HEK293 (cell line): ENCODE data around the gene ZNF318.

ENCODE experiments used
- CTCF ChIA-PET: fragments of 350-600 bp; formaldehyde crosslinking; extraction: SDS; loops from one replicate; lab custom pipeline; 2021; ENCODE audit warnings: antibody characterized with exemption; lab: Yijun Ruan, JAX
- POLR2A ChIA-PET: fragments of 300-600 bp; formaldehyde crosslinking; extraction: SDS; loops from one replicate; lab custom pipeline; 2020; ENCODE audit warnings: antibody characterized with exemption, inconsistent platforms; lab: Yijun Ruan, JAX
- H3K27ac ChIP-seq: fragments of 200-500 bp; sonication (Bioruptor generic); 2 replicates; pipeline ENCODE4 v1.5.1; 2014; ENCODE audit warnings: low read depth, low read length, control low read depth, inconsistent platforms; ENCODE audit errors: extremely low read depth
- H3K36me3 ChIP-seq, 2 experiments: fragments of 200-500 bp in 1 of 2; sonication (Bioruptor generic) in 1 of 2; 1 replicate in 1 of 2; 2 replicates in 1 of 2; pipeline ENCODE4 v1.5.1; 2014 to 2017; ENCODE audit warnings: inconsistent platforms in 2 of 2, low read length in 2 of 2; ENCODE audit not compliant: control insufficient read depth in 2 of 2, insufficient read depth in 1 of 2
- H3K4me1 ChIP-seq: fragments of 200-500 bp; sonication (Bioruptor generic); 2 replicates; pipeline ENCODE4 v1.5.1; 2014; ENCODE audit warnings: mild to moderate bottlenecking, low read length, inconsistent platforms; ENCODE audit not compliant: control insufficient read depth, insufficient read depth
- H3K4me3 ChIP-seq: 2 replicates; pipeline ENCODE4 v1.5.1; 2011; ENCODE audit warnings: low read depth, mild to moderate bottlenecking, control low read depth, low read length, moderate library complexity
- H3K9me3 ChIP-seq: fragments of 200-500 bp; sonication (Bioruptor generic); 2 replicates; pipeline ENCODE4 v1.5.1; 2014; ENCODE audit warnings: low read depth, low read length, inconsistent platforms; ENCODE audit not compliant: control insufficient read depth, insufficient read depth
- EGR2 ChIP-seq: fragments of 450-650 bp; formaldehyde crosslinking; IDR thresholded peaks from 2 replicates; pipeline ENCODE4 v1.5.1; 2016; ENCODE audit warnings: low read depth, missing biosample characterization, missing genetic modification characterization
- GLIS2 ChIP-seq: fragments of 450-650 bp; formaldehyde crosslinking; IDR thresholded peaks from 2 replicates; pipeline ENCODE4 v1.5.1; 2016; ENCODE audit warnings: missing biosample characterization, missing genetic modification characterization
- MEIS1 ChIP-seq: sonication (generic); formaldehyde crosslinking; IDR thresholded peaks from 2 replicates; pipeline ENCODE4 v1.8.1; 2022; ENCODE audit warnings: missing genetic modification reagents, mild to moderate bottlenecking, borderline replicate concordance
- SP2 ChIP-seq: fragments of 450-650 bp; formaldehyde crosslinking; IDR thresholded peaks from 2 replicates; pipeline ENCODE4 v1.5.1; 2016; ENCODE audit warnings: missing biosample characterization, missing genetic modification characterization
- SP3 ChIP-seq: fragments of 450-650 bp; formaldehyde crosslinking; IDR thresholded peaks from 2 replicates; pipeline ENCODE4 v1.5.1; 2016; ENCODE audit warnings: missing biosample characterization, missing genetic modification characterization
- SP7 ChIP-seq: fragments of 450-650 bp; formaldehyde crosslinking; IDR thresholded peaks from 2 replicates; pipeline ENCODE4 v1.5.1; 2016; ENCODE audit warnings: missing biosample characterization, missing genetic modification characterization
- TSHZ1 ChIP-seq: fragments of 450-650 bp; formaldehyde crosslinking; IDR thresholded peaks from 2 replicates; pipeline ENCODE4 v1.5.1; 2016; ENCODE audit warnings: missing biosample characterization, missing genetic modification characterization, borderline replicate concordance
- ZBTB10 ChIP-seq: fragments of 450-650 bp; formaldehyde crosslinking; IDR thresholded peaks from 2 replicates; pipeline ENCODE4 v1.5.1; 2016; ENCODE audit warnings: missing biosample characterization, missing genetic modification characterization
- ZBTB17 ChIP-seq: fragments of 450-650 bp; formaldehyde crosslinking; IDR thresholded peaks from 2 replicates; pipeline ENCODE4 v1.5.1; 2016; ENCODE audit warnings: missing biosample characterization, missing genetic modification characterization
- ZBTB48 ChIP-seq: fragments of 450-650 bp; formaldehyde crosslinking; IDR thresholded peaks from 2 replicates; pipeline ENCODE4 v1.5.1; 2016; ENCODE audit warnings: missing biosample characterization, missing genetic modification characterization
- ZNF114 ChIP-seq: fragments of 450-650 bp; formaldehyde crosslinking; IDR thresholded peaks from 2 replicates; pipeline ENCODE4 v1.5.0; 2017; ENCODE audit warnings: missing biosample characterization, missing genetic modification characterization
- ZNF133 ChIP-seq: fragments of 450-650 bp; formaldehyde crosslinking; IDR thresholded peaks from 2 replicates; pipeline ENCODE4 v1.5.1; 2016; ENCODE audit warnings: missing biosample characterization, missing genetic modification characterization
- ZNF148 ChIP-seq: fragments of 450-650 bp; formaldehyde crosslinking; IDR thresholded peaks from 2 replicates; pipeline ENCODE4 v1.5.0; 2017; ENCODE audit warnings: missing biosample characterization, missing genetic modification characterization, borderline replicate concordance
- ZNF157 ChIP-seq: fragments of 450-650 bp; formaldehyde crosslinking; IDR thresholded peaks from 2 replicates; pipeline ENCODE4 v1.5.1; 2016; ENCODE audit warnings: missing biosample characterization, missing genetic modification characterization
- ZNF24 ChIP-seq: fragments of 450-650 bp; formaldehyde crosslinking; IDR thresholded peaks from 2 replicates; pipeline ENCODE4 v1.5.1; 2016; ENCODE audit warnings: missing biosample characterization, missing genetic modification characterization
- ZNF280C ChIP-seq: fragments of 450-650 bp; formaldehyde crosslinking; IDR thresholded peaks from 2 replicates; pipeline ENCODE4 v1.5.1; 2016; ENCODE audit warnings: missing biosample characterization, missing genetic modification characterization
- ZNF335 ChIP-seq: fragments of 450-650 bp; formaldehyde crosslinking; conservative IDR thresholded peaks from 2 replicates; pipeline ENCODE4 v1.5.1; 2016; ENCODE audit warnings: missing biosample characterization, missing genetic modification characterization
- ZNF398 ChIP-seq: fragments of 450-650 bp; formaldehyde crosslinking; IDR thresholded peaks from 2 replicates; pipeline ENCODE4 v1.5.1; 2017; ENCODE audit warnings: missing biosample characterization, missing genetic modification characterization
- ZNF510 ChIP-seq: fragments of 450-650 bp; formaldehyde crosslinking; IDR thresholded peaks from 2 replicates; pipeline ENCODE4 v1.5.1; 2018; ENCODE audit warnings: mild to moderate bottlenecking, missing genetic modification characterization, missing biosample characterization; ENCODE audit not compliant: insufficient replicate concordance
- ZNF548 ChIP-seq: fragments of 450-650 bp; formaldehyde crosslinking; IDR thresholded peaks from 2 replicates; pipeline ENCODE4 v1.5.1; 2016; ENCODE audit warnings: missing biosample characterization, missing genetic modification characterization
- ZNF837 ChIP-seq: fragments of 450-650 bp; formaldehyde crosslinking; IDR thresholded peaks from 2 replicates; pipeline ENCODE4 v1.5.1; 2016; ENCODE audit warnings: missing biosample characterization, missing genetic modification characterization
- ZSCAN30 ChIP-seq: fragments of 450-650 bp; IDR thresholded peaks from 2 replicates; pipeline ENCODE4 v1.5.1; 2018; ENCODE audit warnings: missing biosample characterization, mild to moderate bottlenecking, missing genetic modification characterization, moderate library complexity

ZNF318 gene

GRCh38 chr6:43368259-43369160 is 937 bp downstream of the ZNF318 start:
- peaks cover 11 to 23% of the 10 kb centered on the region in 2 experiments for H3K36me3 ChIP-seq
- peaks cover 7% of the 10 kb centered on the region for H3K4me1 ChIP-seq
- no peaks in the 10 kb centered on the region for H3K9me3 ChIP-seq
- H3K27ac ChIP-seq: peak overlapping the region; percentile 93
- ChIA-PET CTCF (interaction anchor here (0.7 to 2.3 kb wide), 4 partner anchors 9 to 34 kb away, joined by 3 to 9 read pairs (median 3); no protein-coding TSS in a partner anchor), POLR2A (interaction anchor here (1.0 to 1.5 kb wide), 8 partner anchors 10 to 384 kb away, joined by 3 to 28 read pairs (median 4); partner anchors contain the start of genes ABCC10, PPP2R5D and TJAP1)
- H3K4me3 ChIP-seq: peak overlapping the region; percentile 77
- TF ChIP-seq SP2 (peak; percentile 30), ZNF280C (tag by site-specific recombination) (no peak), SP7 (tag by site-specific recombination) (0 out of 2 replicates have a peak, but pooled peaks have one; percentile 16), ZNF335 (tag by site-specific recombination) (peak; percentile 91), ZNF148 (tag by site-specific recombination) (no peak), ZBTB48 (peak; percentile 43; the same call in 1 of the 2 replicates), ZNF24 (tag by site-specific recombination) (no peak), ZNF114 (tag by site-specific recombination) (no peak), ZSCAN30 (tag by site-specific recombination) (peak; percentile 11; the same call in 1 of the 2 replicates), SP3 (tag by site-specific recombination) (no peak), TSHZ1 (tag by site-specific recombination) (no peak), ZNF157 (tag by site-specific recombination) (no peak), ZNF510 (no peak), EGR2 (tag by site-specific recombination) (no peak), ZNF548 (tag by site-specific recombination) (no peak), MEIS1 (CRISPR knock-in tag) (no peak), ZNF133 (no peak), ZNF398 (tag by site-specific recombination) (no peak), ZNF837 (tag by site-specific recombination) (no peak), ZBTB17 (tag by site-specific recombination) (peak; percentile 21; the same call in 1 of the 2 replicates), GLIS2 (no peak), ZBTB10 (tag by site-specific recombination) (no peak)
